Measurements from ENCODE around the gene ZBTB42. TPM values are rescaled to one million over a fixed set of nuclear protein-coding genes. Genes with fewer than 3 reads are reported as not detected.

The ZBTB42 gene
- total RNA-seq, 1 donor from 2014 or later, result 6.0 TPM

DNA sequence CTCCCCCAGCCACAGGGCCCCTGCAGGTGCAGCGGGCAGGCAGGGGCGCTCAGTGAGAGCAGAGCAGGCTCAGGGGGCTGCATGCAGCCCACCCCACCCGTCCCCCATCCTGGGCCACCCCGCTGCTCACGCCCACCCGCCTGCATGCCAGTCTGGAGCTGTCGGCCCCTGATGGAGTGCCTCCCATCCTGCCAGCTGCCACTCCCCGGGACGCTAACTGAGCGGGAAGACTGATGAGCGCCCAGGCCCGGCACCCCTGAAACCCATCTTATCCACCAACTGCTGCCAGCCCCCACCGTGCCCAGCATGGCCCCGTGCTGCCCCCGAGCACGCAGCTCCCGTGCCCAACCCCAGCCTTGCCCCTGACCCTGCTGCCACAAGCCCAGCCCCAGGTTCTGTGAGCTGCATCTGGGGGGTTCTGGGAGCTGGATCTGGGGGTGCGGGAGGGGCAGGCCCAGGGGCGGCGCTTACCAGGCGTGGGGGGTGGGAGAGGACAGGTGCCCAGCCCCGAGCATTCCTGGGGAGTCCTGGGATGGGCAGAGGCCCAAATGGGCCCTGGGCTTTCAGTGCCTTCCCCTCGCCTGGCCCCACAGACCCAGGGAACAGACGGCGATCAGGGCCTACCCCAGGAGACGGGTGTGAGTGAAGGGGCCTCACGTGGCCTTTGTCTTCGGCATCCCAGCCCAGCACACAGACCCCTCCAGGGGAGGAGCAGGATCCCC, 18.7 kb upstream of the ZBTB42 start:
- Mint-ChIP-seq H3K9me3 (ENCODE audit: unreplicated experiment) (peaks cover 3% of the 10 kb centered on the region), H3K36me3 (ENCODE audit: unreplicated experiment) (no peaks in the 10 kb centered on the region), H3K4me3 (ENCODE audit: unreplicated experiment) (no peak overlapping the region), H3K27ac (ENCODE audit: unreplicated experiment) (peak overlapping the region; percentile 55), H3K4me1 (ENCODE audit: low read depth, unreplicated experiment) (peaks cover 6% of the 10 kb centered on the region), H3K27me3 (ENCODE audit: unreplicated experiment) (peaks cover under 1% of the 10 kb centered on the region)
- peak; percentile 10 for DNase-seq
- TF ChIP-seq, protein P1, sequence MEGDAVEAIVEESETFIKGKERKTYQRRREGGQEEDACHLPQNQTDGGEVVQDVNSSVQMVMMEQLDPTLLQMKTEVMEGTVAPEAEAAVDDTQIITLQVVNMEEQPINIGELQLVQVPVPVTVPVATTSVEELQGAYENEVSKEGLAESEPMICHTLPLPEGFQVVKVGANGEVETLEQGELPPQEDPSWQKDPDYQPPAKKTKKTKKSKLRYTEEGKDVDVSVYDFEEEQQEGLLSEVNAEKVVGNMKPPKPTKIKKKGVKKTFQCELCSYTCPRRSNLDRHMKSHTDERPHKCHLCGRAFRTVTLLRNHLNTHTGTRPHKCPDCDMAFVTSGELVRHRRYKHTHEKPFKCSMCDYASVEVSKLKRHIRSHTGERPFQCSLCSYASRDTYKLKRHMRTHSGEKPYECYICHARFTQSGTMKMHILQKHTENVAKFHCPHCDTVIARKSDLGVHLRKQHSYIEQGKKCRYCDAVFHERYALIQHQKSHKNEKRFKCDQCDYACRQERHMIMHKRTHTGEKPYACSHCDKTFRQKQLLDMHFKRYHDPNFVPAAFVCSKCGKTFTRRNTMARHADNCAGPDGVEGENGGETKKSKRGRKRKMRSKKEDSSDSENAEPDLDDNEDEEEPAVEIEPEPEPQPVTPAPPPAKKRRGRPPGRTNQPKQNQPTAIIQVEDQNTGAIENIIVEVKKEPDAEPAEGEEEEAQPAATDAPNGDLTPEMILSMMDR (IDR thresholded peaks at IDR 0.05; ENCODE audit: partially characterized antibody, unreplicated experiment), result no peak

DNA sequence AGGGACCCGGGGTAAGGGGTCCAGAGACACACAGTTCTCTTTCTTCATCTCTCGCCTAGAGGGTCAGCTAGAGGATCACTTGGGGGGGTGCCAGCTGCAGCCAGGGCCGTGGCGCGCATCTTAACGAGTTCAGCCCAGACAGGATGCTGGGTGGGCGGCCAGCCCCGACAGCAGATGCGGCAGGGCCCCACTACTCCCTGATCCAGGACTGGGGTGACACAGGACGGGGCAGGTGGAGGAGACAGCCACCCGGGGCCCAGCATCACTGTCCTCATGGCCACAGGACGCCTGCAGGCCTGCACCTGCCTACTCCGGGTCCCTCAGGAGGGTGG, 18.1 kb upstream of the ZBTB42 start:
- peak; percentile 20 for DNase-seq
- Mint-ChIP-seq H3K9me3 (ENCODE audit: unreplicated experiment) (peaks cover 3% of the 10 kb centered on the region), H3K4me3 (ENCODE audit: unreplicated experiment) (no peak overlapping the region), H3K4me1 (ENCODE audit: low read depth, unreplicated experiment) (peaks cover 6% of the 10 kb centered on the region), H3K36me3 (ENCODE audit: unreplicated experiment) (no peaks in the 10 kb centered on the region), H3K27me3 (ENCODE audit: unreplicated experiment) (no peaks in the 10 kb centered on the region), H3K27ac (ENCODE audit: unreplicated experiment) (peak overlapping the region; percentile 55)
- TF ChIP-seq, protein P1 (IDR thresholded peaks at IDR 0.05; ENCODE audit: partially characterized antibody, unreplicated experiment), result no peak

DNA sequence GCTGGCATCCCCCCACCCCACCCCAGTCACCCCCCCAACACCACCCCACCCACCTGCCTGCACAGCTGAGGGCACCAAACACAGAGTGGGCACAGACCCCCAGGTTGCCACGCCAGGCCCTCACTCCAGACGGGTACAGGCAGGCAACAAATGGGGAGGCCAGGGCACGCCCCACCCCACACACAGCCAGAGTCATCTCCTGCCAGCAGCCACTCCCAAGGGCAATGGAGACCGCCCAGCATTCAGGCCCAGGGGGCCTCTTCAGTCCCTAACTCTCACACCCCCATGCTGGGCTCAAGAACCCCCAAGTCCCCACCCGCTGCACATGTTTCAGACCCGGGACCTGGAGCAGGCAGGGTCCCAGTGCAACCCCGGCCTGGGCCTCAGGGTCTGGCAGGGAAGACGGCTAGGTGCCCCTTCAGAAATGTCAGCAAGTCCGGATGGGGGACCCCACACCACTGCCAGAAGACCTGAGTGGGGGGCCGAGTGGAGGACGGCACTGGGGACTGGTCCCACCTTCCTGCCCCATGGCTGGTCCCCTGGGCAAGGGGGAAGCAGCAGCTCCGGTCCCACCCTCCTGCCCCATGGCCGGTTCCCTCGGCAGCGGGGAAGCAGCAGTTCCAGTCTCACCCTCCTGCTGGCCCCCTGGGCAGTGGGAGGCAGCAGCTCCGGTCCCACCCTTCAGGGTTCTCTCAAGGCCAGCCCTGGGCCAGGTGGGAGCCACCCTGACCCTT, 17.2 kb upstream of the ZBTB42 start:
- Mint-ChIP-seq H3K4me1 (ENCODE audit: low read depth, unreplicated experiment) (peaks cover 6% of the 10 kb centered on the region), H3K27ac (ENCODE audit: unreplicated experiment) (no peak overlapping the region), H3K4me3 (ENCODE audit: unreplicated experiment) (no peak overlapping the region), H3K9me3 (ENCODE audit: unreplicated experiment) (peaks cover 3% of the 10 kb centered on the region), H3K36me3 (ENCODE audit: unreplicated experiment) (no peaks in the 10 kb centered on the region), H3K27me3 (ENCODE audit: unreplicated experiment) (no peaks in the 10 kb centered on the region)
- DNase-seq, result peak; percentile 11
- TF ChIP-seq, protein P1 (IDR thresholded peaks at IDR 0.05; ENCODE audit: partially characterized antibody, unreplicated experiment), result no peak

DNA sequence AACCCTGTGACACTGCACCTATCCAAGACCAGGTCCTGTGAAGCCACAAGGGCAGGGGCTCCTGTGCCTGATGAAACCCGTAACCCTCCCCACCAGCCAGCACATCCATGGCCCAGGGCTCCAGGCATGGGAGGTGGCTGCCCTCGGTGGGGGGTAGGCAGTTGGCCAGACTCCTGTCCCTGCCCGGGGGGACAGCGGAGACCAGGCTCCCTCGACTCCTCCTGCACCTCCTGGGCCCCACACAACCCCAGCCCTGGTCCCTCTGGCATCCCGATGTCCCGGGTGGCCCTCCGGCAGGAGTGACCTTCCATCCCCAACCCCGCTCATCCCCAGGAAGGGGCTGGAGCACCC, 16.7 kb upstream of the ZBTB42 start:
- H3K9me3 Mint-ChIP-seq (ENCODE audit: unreplicated experiment), result peaks cover 3% of the 10 kb centered on the region
- no peaks in the 10 kb centered on the region for H3K27me3 Mint-ChIP-seq (ENCODE audit: unreplicated experiment)
- TF ChIP-seq, protein P1 (IDR thresholded peaks at IDR 0.05; ENCODE audit: partially characterized antibody, unreplicated experiment), result no peak
- peaks cover 7% of the 10 kb centered on the region for H3K4me1 Mint-ChIP-seq (ENCODE audit: low read depth, unreplicated experiment)
- no peak overlapping the region for H3K27ac Mint-ChIP-seq (ENCODE audit: unreplicated experiment)
- H3K4me3 Mint-ChIP-seq (ENCODE audit: unreplicated experiment), result no peak overlapping the region
- DNase-seq, result peak; percentile 17
- H3K36me3 Mint-ChIP-seq (ENCODE audit: unreplicated experiment), result no peaks in the 10 kb centered on the region

All from glutamatergic neuron (in vitro differentiated cells).